ENCODE measurements around the gene RNF222. TPM values are rescaled to one million over a fixed set of nuclear protein-coding genes. Genes with fewer than 3 reads are reported as not detected.
A peak's percentile ranks its signal among the peaks of the same experiment; 100 is the strongest.

RNF222 gene
- polyA plus RNA-seq, 1 experiment, result not detected

DNA sequence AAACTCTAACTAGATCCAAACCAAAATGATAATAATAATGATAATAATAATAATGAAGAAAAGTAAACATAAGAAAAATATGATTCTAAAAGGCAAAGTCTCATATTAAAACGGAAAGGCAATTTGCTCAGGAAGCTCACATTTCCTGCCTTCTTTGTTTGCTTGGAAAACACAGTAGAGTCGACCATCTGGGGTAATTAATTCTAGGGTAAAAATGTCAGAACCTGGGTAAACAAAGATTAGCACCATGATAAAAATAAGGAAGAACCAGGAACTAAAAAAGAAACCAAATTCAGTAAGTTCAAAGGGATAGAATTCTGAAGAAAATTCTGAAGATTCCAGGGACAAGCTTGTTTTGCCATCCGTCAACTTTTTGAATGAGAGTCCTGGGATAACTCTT is 37.4 kb downstream of the RNF222 start:
- no peak overlapping the region for H3K27ac ChIP-seq (ENCODE audit: low read depth, low read length)
- ChIA-PET CTCF (interaction anchor here (1.1 to 1.2 kb wide), 2 partner anchors 34 to 241 kb away, joined by 3 to 4 read pairs; no protein-coding TSS in a partner anchor), POLR2A (interaction anchor here (0.6 to 1.0 kb wide), 2 partner anchors 10 to 16 kb away, joined by 3 to 4 read pairs; partner anchors contain the start of gene KRABD2)
- H3K27me3 ChIP-seq (ENCODE audit: control insufficient read depth, insufficient read depth, low read length), result no peaks in the 10 kb centered on the region
- no peak overlapping the region for H3K4me3 ChIP-seq (ENCODE audit: low read depth, low read length)
- H3K9me3 ChIP-seq (ENCODE audit: control insufficient read depth, insufficient read depth, low read length), result no peaks in the 10 kb centered on the region
- DNase-seq (ENCODE audit: low read depth, low spot score), result no peak
- TF ChIP-seq, protein P1, sequence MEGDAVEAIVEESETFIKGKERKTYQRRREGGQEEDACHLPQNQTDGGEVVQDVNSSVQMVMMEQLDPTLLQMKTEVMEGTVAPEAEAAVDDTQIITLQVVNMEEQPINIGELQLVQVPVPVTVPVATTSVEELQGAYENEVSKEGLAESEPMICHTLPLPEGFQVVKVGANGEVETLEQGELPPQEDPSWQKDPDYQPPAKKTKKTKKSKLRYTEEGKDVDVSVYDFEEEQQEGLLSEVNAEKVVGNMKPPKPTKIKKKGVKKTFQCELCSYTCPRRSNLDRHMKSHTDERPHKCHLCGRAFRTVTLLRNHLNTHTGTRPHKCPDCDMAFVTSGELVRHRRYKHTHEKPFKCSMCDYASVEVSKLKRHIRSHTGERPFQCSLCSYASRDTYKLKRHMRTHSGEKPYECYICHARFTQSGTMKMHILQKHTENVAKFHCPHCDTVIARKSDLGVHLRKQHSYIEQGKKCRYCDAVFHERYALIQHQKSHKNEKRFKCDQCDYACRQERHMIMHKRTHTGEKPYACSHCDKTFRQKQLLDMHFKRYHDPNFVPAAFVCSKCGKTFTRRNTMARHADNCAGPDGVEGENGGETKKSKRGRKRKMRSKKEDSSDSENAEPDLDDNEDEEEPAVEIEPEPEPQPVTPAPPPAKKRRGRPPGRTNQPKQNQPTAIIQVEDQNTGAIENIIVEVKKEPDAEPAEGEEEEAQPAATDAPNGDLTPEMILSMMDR (IDR thresholded peaks at IDR 0.05; ENCODE audit: low read depth, low read length), result no peak

DNA sequence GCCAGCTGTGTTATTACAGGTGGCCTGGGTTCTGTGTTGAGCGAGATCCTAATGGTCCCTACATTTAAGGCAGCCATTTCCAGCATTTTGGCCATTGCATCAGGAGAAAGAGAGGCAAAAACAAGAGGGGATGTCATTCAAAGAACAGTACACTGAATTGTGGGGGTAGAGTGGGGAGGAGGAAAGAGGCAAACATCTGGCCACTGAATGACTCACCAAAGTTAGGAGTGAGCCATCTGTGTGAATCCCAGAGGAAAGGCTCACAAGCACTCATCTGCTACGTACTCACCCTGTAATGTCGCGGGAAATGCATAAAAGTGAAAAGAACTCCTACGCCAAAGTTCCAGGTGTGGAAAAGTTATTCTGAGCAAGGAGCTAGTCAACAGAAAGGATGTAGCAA is 37.9 kb downstream of the RNF222 start:
- no peak overlapping the region for H3K27ac ChIP-seq (ENCODE audit: low read depth, low read length)
- TF ChIP-seq, protein P1 (IDR thresholded peaks at IDR 0.05; ENCODE audit: low read depth, low read length), result no peak
- POLR2A ChIA-PET, result interaction anchor here (1.0 kb wide), 1 partner anchor 17 kb away, joined by 3 read pairs; the partner anchor contains the start of gene KRABD2
- H3K4me3 ChIP-seq (ENCODE audit: low read depth, low read length), result no peak overlapping the region
- DNase-seq (ENCODE audit: low read depth, low spot score), result peak; percentile 81
- CTCF ChIA-PET, result interaction anchor here (1.1 to 1.2 kb wide), 2 partner anchors 33 to 241 kb away, joined by 3 to 4 read pairs; no protein-coding TSS in a partner anchor
- no peaks in the 10 kb centered on the region for H3K9me3 ChIP-seq (ENCODE audit: control insufficient read depth, insufficient read depth, low read length)
- H3K27me3 ChIP-seq (ENCODE audit: control insufficient read depth, insufficient read depth, low read length), result no peaks in the 10 kb centered on the region

DNA sequence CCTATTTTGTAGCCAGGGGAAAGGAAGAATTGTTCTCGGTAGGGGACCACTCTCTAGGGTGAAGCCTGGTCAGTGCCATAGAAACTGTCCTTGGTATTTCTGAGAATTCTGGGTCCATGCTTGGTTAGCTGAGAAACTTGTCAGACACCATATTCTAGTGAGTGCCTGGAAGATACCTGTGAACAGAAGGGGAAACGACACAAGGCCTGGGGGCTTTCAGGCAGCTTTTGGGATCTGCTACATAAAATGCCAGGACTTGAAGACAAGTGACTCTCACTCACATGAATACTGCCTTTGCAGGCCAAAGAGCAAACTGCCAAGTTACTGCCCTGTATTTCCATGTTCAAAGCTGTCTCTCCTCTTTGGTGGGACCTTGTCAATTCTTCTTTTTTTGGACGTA is 39.7 kb downstream of the RNF222 start:
- H3K27me3 ChIP-seq (ENCODE audit: control insufficient read depth, insufficient read depth, low read length), result no peaks in the 10 kb centered on the region
- no peak overlapping the region for H3K4me3 ChIP-seq (ENCODE audit: low read depth, low read length)
- H3K9me3 ChIP-seq (ENCODE audit: control insufficient read depth, insufficient read depth, low read length), result no peaks in the 10 kb centered on the region
- ChIA-PET POLR2A (interaction anchor here (0.5 to 1.2 kb wide), 2 partner anchors 19 to 32 kb away, joined by 3 read pairs; no protein-coding TSS in a partner anchor), CTCF (no interaction called here)
- TF ChIP-seq, protein P1 (IDR thresholded peaks at IDR 0.05; ENCODE audit: low read depth, low read length), result no peak
- DNase-seq (ENCODE audit: low read depth, low spot score), result no peak
- H3K27ac ChIP-seq (ENCODE audit: low read depth, low read length), result no peak overlapping the region

DNA sequence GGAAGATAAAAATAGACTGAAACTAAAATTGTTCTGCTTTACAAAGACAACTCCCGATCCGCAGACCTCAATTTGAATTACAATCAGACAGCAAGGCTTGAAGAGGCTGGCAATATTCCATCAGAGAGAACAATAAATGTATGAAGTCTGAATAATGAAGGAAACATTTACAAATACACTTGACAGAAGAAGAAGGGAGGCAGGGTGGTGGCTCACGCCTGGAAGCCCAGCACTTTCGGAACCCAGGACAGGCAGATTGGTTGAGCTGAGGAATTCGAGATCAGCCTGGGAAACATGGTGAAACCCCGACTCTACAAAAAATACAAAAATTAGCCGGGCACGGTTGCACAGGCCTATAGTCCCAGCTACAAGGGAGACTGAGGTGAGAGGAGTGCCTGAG is 43.4 kb downstream of the RNF222 start:
- ChIA-PET POLR2A (interaction anchor here (0.8 kb wide), 1 partner anchor 42 kb away, joined by 3 read pairs; no protein-coding TSS in a partner anchor), CTCF (no interaction called here)
- no peak overlapping the region for H3K27ac ChIP-seq (ENCODE audit: low read depth, low read length)
- H3K27me3 ChIP-seq (ENCODE audit: control insufficient read depth, insufficient read depth, low read length), result no peaks in the 10 kb centered on the region
- TF ChIP-seq, protein P1 (IDR thresholded peaks at IDR 0.05; ENCODE audit: low read depth, low read length), result no peak
- DNase-seq (ENCODE audit: low read depth, low spot score), result no peak
- H3K4me3 ChIP-seq (ENCODE audit: low read depth, low read length), result no peak overlapping the region
- H3K9me3 ChIP-seq (ENCODE audit: control insufficient read depth, insufficient read depth, low read length), result no peaks in the 10 kb centered on the region

DNA sequence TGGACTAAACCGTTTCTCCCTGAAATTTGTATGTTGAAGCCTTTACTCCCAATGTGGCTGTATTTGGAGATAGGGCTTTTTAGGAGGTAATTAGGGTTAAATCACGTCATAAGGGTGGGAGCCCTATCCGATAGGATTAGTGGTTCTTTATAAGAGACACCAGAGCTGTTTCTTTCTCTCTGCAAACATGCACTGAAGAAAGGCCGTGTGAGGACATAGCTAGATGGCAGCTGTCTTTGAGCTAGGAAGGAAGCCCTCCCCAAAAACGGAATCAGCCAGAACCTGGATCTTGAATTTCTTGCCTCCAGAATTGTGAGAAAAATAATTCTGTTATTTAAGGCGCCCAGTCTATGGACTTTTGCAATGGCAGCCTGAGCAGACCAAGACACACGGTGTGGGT is 43.9 kb downstream of the RNF222 start:
- Histone ChIP-seq H3K27ac (ENCODE audit: low read depth, low read length) (no peak overlapping the region), H3K27me3 (ENCODE audit: control insufficient read depth, insufficient read depth, low read length) (no peaks in the 10 kb centered on the region), H3K9me3 (ENCODE audit: control insufficient read depth, insufficient read depth, low read length) (no peaks in the 10 kb centered on the region), H3K4me3 (ENCODE audit: low read depth, low read length) (no peak overlapping the region)
- CTCF ChIA-PET, result no interaction called here
- TF ChIP-seq, protein P1 (IDR thresholded peaks at IDR 0.05; ENCODE audit: low read depth, low read length), result no peak
- DNase-seq (ENCODE audit: low read depth, low spot score), result no peak
- POLR2A ChIA-PET, result interaction anchor here (0.8 kb wide), 1 partner anchor 42 kb away, joined by 3 read pairs; no protein-coding TSS in a partner anchor

All from AG04450 (cell line).